Astrocyte of the cerebellum (primary cell): ENCODE measurements around the gene NRARP.
A peak's percentile ranks its signal among the peaks of the same experiment; 100 is the strongest.

ENCODE experiments used
- DNase-seq: peaks from one replicate; pipeline ENCODE4 v3.0.0-alpha.2; 2011; ENCODE audit warnings: low read depth
- H3K4me3 ChIP-seq: 2 replicates; pipeline ENCODE4 v1.5.1; 2011; ENCODE audit warnings: mild to moderate bottlenecking, low read depth, low read length, moderate library complexity
- in situ Hi-C: cut with HindIII; loops from 2 replicates; pipeline ENCODE4 v1.10.0; 2017; ENCODE audit warnings: low sequenced_read_pairs
- TF ChIP-seq, protein P1 (sequence below): IDR thresholded peaks from 2 replicates; pipeline ENCODE4 v1.5.1; 2012; ENCODE audit warnings: low read length, low read depth, moderate library complexity, mild to moderate bottlenecking; ENCODE audit errors: missing control alignments

Gene NRARP

DNA sequence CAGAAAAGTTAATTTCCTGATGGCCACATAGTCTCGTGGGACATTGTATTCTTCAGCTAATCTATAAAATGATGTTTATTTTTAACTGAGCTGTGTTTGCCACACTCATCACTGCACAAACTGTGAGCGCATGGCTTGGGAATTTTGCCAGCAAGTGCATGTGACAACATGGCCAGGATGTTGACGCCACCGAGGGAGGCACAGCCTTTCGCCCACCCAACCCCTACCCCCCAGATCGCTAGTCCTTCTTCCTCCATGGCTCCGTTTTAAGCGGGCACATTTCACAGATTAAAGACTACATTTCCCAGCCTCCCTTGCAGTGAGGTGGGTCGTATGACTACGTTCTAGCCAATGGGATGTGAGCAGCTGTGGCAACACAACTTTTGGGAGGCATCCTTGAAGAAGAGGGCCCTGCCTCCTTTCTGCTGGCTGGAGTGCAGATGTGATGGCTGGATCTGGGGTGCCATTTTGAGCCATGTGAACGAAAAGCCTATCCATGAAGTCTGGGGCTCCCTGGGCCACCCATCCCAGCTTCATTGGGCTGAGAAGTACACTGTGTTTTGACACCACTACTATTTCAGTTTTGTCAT is 7.9 kb downstream of the NRARP start:
- no peak for DNase-seq
- no peak overlapping the region for H3K4me3 ChIP-seq
- in situ Hi-C loops: no loop called here
- TF ChIP-seq, protein P1, sequence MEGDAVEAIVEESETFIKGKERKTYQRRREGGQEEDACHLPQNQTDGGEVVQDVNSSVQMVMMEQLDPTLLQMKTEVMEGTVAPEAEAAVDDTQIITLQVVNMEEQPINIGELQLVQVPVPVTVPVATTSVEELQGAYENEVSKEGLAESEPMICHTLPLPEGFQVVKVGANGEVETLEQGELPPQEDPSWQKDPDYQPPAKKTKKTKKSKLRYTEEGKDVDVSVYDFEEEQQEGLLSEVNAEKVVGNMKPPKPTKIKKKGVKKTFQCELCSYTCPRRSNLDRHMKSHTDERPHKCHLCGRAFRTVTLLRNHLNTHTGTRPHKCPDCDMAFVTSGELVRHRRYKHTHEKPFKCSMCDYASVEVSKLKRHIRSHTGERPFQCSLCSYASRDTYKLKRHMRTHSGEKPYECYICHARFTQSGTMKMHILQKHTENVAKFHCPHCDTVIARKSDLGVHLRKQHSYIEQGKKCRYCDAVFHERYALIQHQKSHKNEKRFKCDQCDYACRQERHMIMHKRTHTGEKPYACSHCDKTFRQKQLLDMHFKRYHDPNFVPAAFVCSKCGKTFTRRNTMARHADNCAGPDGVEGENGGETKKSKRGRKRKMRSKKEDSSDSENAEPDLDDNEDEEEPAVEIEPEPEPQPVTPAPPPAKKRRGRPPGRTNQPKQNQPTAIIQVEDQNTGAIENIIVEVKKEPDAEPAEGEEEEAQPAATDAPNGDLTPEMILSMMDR: no peak

DNA sequence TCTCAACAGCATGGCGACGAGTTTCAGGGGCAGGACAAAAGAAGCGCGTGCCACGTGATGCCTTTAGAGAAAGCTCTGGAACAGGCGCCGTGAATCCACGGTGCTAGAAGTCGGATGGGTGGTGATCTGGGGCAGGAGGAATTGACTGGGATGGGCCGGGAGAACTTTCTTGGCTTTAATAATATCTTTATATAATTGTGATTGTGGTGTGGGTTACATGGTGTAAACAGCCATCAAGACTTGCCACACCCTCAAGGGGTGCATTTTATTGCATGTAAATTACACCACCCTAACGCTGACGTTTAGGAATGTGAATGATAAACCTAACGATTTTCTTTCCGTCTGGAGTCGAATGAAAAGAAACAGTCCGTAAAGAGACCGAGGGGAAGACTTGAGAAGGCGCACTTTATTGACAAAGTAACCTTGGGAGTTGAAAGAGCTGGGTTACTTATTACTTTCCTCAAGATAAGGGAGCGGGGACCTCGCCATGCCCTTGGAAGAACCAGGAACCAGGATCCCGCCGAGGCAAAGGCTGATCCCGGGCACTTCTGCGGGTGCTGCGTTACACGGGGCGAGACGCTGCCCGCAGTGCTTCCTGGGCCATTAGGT is 8.5 kb downstream of the NRARP start:
- no peak overlapping the region for H3K4me3 ChIP-seq
- in situ Hi-C loops: no loop called here
- no peak for DNase-seq
- TF ChIP-seq, protein P1: no peak

DNA sequence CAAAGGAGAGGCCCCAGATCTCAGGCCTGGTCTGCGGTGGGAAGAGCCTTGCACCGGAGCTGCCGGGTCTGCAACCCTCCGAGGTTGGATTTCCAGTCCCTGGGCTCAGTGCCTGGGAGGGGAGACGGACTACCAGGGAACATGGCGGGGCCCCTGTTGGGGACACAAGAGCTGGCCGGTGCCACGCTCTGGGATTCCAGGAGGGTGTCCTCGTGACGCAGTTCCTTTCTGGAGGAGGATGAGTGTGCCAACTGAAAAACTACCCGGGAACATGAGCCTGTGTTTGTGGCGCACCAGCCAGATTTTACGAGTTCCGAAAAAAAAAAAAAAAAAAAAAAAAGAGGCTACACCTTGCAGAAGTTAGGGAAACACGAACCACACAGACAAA is 9.0 kb downstream of the NRARP start:
- H3K4me3 ChIP-seq: no peak overlapping the region
- in situ Hi-C loops: no loop called here
- no peak for DNase-seq
- TF ChIP-seq, protein P1: no peak

DNA sequence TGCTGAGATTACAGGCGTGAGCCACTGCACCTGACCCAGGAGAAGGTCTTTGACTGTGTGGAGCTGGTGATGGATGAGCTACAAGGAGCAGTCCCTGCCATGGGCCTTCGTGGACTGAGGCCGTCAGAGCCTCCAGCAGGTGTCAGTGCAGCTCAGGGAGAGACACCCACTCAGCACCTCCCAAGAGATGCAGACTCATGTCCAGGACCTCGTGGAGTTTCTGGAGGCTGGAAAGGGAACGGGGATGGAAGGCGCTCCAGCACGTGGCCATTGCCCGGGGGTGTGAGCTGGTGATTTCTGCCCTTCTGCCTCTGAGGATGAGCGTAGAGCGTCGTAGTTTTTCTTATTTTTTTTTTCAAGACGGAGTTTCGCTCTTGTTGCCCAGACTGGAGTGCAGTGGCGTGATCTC is 15.1 kb downstream of the NRARP start:
- no peak overlapping the region for H3K4me3 ChIP-seq
- DNase-seq: no peak

DNA sequence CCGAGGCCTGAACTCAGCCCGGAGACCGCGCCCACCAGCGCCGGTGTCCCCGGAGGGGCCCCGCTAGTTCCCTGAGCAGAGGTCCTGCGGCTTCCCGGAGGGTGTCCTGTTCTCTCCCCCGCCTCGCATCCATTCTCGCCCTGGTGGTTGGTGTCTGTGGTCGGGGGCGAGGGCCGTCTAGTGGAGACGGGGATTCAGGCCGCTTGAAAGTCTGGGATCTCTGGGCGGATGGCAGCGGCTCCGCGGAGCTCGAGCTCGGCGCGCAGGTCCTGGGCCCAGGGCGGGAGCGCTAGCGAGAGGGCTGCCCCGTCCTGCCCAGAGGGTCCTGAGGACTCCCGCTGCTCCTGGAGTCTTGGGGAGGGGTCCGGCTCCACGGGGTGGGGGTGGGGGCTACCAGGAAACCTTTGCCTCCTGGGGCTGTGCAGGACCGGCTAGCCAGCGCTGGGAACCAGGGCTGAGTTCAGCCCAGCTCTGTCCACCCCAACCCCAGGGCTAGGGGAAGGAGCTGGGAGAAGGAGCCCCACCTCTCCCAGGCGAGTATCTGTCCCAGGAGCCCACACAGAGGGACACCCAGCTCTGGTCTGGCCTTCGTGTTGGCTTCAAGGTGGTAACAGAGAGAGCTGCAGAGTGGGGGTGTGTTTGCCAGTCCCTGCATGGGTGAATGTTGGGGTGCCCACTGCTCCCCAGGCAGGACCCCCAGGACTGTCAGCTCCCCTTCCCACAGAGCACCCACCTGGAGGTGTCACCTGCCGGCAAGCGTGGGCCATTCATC is 20.5 kb downstream of the NRARP start:
- TF ChIP-seq, protein P1: no peak

More for the DNA sequence above, 15.1 kb downstream of the NRARP start:
- in situ Hi-C loops: no loop called here
- TF ChIP-seq, protein P1: peak; percentile 69

DNA sequence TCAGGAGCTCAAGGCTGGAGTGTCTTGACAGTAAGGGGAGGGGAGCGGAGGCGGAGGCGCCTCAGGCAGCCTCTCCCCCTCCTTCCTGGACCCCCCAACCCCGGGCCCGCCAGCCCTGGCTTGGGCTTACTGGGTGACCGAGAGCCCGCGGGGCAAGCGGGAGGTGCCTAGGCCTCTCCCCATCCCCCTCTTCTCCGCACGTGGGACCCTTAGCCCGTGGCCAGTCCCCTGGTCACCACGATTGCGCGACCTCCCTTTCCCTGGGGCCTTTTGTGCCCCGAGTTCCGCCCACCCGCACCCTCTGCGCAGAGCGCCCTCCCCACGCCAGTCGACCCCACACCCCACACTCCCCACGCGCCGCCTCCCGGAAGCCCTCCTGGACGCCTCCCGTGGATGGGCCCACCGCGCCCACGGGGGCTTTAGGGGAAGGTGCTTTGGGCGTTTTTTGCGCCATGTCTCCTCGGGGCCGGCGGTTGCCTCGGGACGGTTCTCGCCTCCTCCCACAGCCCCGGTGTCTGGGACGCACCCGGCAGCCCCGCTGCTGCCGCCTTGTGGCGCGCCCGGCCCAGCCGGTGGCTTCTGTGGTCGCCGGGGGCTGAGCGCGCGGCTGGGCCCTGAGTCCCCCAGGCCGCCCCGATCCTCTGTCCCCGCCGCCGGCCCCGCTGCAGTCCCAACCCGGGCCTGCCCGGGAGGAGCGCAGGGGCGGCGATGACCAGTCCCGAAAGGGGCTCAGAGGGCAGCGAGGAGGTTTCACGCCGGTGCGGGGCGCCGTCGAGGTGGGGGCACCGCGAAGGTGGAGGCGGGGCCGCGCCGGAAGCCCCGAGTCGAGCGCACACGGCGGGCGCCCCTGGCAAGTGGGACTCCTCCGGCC is 21.4 kb downstream of the NRARP start:
- H3K4me3 ChIP-seq: no peak overlapping the region
- no peak for DNase-seq
- in situ Hi-C loops: no loop called here
- TF ChIP-seq, protein P1: peak; percentile 38

More for the DNA sequence above, 20.5 kb downstream of the NRARP start:
- no peak for DNase-seq
- in situ Hi-C loops: no loop called here
- H3K4me3 ChIP-seq: no peak overlapping the region
